GM21717 (cell line): ENCODE measurements around the gene PIEZO2.

Source experiments
- ATAC-seq: cut with Tn5 transposase; IDR thresholded peaks from one replicate; pipeline ENCODE4 v1.9.1; 2021; ENCODE audit warnings: mild to moderate bottlenecking, moderate library complexity; ENCODE audit not compliant: unreplicated experiment

Gene PIEZO2

GRCh38 chr18:10755855-10756254 lies 393.5 kb downstream of the PIEZO2 start:
- no peak for ATAC-seq

- no peak for ATAC-seq
Measured at GRCh38 chr18:10754128-10754527, 395.2 kb downstream of the PIEZO2 start.

GRCh38 chr18:10752382-10752781 lies 397.0 kb downstream of the PIEZO2 start:
- no peak for ATAC-seq

GRCh38 chr18:10751653-10752052 lies 397.7 kb downstream of the PIEZO2 start:
- no peak for ATAC-seq

GRCh38 chr18:10750191-10751035 lies 399.0 kb downstream of the PIEZO2 start:
- ATAC-seq, result no peak

GRCh38 chr18:10748641-10749040 lies 400.7 kb downstream of the PIEZO2 start:
- ATAC-seq, result no peak

- no peak for ATAC-seq
Measured at GRCh38 chr18:10745971-10746370, 403.4 kb downstream of the PIEZO2 start.

- no peak for ATAC-seq
Measured at GRCh38 chr18:10745219-10745618, 404.1 kb downstream of the PIEZO2 start.

- no peak for ATAC-seq
Measured at GRCh38 chr18:10743766-10744165, 405.6 kb downstream of the PIEZO2 start.

- ATAC-seq, result no peak
Measured at GRCh38 chr18:10739152-10739551, 410.2 kb downstream of the PIEZO2 start.

- no peak for ATAC-seq
Measured at GRCh38 chr18:10736984-10737383, 412.4 kb downstream of the PIEZO2 start.

- ATAC-seq, result no peak
Measured at GRCh38 chr18:10732990-10733389, 416.4 kb downstream of the PIEZO2 start.

GRCh38 chr18:10727477-10727876 lies 421.9 kb downstream of the PIEZO2 start:
- ATAC-seq, result no peak

- no peak for ATAC-seq
Measured at GRCh38 chr18:10726198-10727068, 422.9 kb downstream of the PIEZO2 start.

- ATAC-seq, result no peak
Measured at GRCh38 chr18:10724666-10725065, 424.7 kb downstream of the PIEZO2 start.

GRCh38 chr18:10723496-10723895 lies 425.9 kb downstream of the PIEZO2 start:
- ATAC-seq, result no peak

GRCh38 chr18:10718809-10719208 lies 430.6 kb downstream of the PIEZO2 start:
- no peak for ATAC-seq

- no peak for ATAC-seq
Measured at GRCh38 chr18:10715791-10716190, 433.6 kb downstream of the PIEZO2 start.

GRCh38 chr18:10713409-10713808 lies 436.0 kb downstream of the PIEZO2 start:
- ATAC-seq, result no peak

GRCh38 chr18:10707294-10707693 lies 442.1 kb downstream of the PIEZO2 start:
- no peak for ATAC-seq

- ATAC-seq, result no peak
Measured at GRCh38 chr18:10705786-10706185, 443.6 kb downstream of the PIEZO2 start.

- ATAC-seq, result no peak
Measured at GRCh38 chr18:10705291-10705690, 444.1 kb downstream of the PIEZO2 start.
